ENCODE data around the gene LAP3.
"Not testable (repeated sequence)": the region's sequence is repeated elsewhere in the genome, so short reads cannot be mapped to it uniquely, and the experiment has no call there.

The LAP3 gene

GRCh38 chr4:17561195-17561909, 15.6 kb upstream of the LAP3 start:
- no peak for DNase-seq (ENCODE audit: low read depth in 2 of 2)

DNA sequence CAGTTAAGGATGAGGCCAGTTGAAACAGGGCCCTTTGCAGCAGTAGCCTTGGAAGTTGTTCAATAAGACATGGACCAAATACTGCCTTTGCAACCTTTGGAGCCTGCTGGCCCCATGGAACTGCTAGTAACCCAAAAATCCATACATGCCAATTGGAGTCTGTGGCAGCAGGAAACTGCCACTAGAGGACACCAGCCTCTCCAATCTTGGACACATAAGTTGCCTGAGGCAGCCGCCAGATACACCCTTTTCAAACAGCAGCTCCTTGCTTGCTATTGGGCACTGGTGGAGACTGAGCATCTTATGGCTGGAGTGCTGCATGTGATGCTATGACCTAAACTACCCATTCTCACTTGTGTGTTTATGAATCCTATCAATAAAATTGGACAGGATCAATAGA, 14.8 kb upstream of the LAP3 start:
- no peak for DNase-seq (ENCODE audit: low read depth in 2 of 2)

DNA sequence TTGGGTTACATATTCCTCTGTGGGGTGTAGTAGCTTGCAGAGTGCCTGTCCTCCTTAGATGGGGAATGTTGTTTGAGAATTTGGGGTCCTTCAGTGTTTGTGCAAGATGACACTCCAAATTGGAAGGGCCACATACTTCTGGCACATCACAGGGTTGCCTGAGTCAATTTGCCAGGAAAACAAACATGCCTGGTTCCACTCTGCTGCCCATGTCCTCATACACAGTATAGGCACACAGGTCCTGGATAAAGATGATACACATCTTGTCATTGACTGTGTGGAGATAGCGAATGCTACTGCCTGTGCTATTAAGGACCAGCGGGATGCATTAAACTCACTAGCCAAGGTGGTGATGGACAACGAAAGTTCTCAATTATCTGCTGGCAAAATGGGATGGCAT, 11.2 kb upstream of the LAP3 start:
- no peak for DNase-seq (ENCODE audit: low read depth in 2 of 2)

- no peak for DNase-seq (ENCODE audit: low read depth in 2 of 2)
Measured at GRCh38 chr4:17567271-17567670, 9.7 kb upstream of the LAP3 start.

DNA sequence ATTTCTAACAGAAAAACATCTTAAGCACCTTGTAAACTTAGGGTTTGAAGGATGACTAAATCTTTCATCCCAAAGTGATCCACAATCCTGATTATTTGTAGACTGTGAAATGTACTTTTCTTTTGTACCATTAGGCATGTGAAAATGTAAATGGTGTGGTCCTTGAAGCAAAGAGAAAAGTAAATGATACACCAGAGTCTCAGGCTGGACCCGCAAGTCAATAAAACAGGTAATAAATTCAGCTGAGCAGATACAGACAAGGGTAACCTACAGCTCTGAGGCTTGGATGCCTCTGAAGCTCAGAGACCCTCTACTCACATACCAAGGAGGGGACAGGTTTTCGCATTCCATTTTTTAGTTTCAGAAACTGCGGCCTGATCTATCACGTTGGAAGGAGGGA, 2.8 kb upstream of the LAP3 start:
- no peak for DNase-seq (ENCODE audit: low read depth in 2 of 2)

DNA sequence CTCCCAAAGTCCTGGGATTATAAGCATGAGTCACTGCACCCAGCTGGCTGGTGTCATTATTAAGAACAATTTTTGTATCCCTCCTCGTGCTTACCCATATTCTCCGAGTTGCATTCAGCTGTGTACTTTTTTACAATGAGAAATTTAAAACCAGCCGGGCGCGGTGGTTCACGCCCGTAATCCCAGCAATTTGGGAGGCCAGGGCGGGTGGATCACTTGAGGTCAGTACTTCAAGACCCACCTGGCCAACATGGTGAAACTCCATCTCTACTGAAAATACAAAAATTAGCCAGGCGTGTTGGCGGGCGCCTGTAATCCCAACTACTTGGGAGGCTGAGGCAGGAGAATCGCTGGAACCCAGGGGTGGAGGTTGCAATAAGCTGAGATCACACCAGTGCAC, 1.8 kb upstream of the LAP3 start:
- not testable (repeated sequence) for DNase-seq (ENCODE audit: low read depth in 2 of 2)

DNA sequence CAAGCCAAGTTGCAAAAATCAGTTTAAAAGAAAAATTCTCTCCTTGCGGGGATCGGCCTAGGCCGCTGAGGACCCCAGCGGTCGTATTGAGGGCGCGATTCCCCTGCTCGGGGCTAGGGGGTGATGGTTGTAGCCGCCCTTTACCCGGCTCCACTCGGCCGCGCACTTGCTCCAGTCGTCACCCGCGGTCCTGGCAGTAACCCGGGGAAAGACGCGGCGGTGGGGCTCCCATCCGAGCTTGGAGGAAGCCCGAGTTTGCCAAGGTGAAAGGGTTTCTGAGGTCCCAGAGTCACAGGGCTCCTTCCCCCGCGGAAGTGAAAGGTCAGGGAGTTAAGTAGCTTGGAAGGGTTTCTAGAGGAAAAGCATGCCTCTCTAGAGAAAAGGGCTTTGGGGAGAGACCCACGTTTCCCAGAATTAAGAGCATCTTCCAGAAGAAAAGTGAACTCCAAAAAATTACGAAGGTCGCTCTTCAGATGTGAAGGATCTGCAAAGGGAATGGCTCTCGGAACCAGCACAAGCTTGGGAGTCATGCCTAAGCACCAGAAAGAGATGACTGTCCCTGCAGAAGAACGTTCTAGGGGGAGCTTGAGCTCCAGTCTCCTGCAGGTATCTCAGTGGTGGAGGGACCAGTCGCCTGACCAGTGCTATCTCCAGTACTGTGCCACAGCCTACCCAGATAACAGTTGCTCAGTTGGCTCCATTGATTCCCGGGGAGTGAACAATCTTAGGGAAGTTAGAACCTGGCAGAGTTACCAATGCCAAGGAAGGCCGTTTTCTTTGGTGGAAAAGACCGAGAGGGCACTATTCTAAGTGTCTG, 875 bp downstream of the LAP3 start:
- DNase-seq (ENCODE audit: low read depth in 2 of 2) = no peak

- no peak for DNase-seq (ENCODE audit: low read depth in 2 of 2)
Measured at GRCh38 chr4:17578482-17578891, 1.5 kb downstream of the LAP3 start.

- no peak for DNase-seq (ENCODE audit: low read depth in 2 of 2)
Measured at GRCh38 chr4:17580969-17581368, 4.0 kb downstream of the LAP3 start.

DNA sequence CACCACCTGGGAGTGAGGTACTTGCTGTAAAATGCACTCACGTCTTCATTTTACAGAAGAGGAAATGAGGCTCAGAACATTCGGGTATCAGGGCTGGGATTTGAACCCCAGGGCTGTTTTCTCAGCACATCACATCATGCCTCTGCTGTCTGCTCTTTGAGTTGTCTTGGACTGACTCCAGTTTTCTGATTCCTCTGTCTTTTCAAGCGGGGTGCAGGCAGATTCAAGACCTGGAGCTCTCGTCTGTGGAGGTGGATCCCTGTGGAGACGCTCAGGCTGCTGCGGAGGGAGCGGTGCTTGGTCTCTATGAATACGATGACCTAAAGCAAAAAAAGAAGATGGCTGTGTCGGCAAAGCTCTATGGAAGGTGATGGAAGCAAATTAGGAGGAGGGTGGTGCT, 6.3 kb downstream of the LAP3 start:
- no peak for DNase-seq (ENCODE audit: low read depth in 2 of 2)

GRCh38 chr4:17583941-17584340, 6.9 kb downstream of the LAP3 start:
- no peak for DNase-seq (ENCODE audit: low read depth in 2 of 2)

DNA sequence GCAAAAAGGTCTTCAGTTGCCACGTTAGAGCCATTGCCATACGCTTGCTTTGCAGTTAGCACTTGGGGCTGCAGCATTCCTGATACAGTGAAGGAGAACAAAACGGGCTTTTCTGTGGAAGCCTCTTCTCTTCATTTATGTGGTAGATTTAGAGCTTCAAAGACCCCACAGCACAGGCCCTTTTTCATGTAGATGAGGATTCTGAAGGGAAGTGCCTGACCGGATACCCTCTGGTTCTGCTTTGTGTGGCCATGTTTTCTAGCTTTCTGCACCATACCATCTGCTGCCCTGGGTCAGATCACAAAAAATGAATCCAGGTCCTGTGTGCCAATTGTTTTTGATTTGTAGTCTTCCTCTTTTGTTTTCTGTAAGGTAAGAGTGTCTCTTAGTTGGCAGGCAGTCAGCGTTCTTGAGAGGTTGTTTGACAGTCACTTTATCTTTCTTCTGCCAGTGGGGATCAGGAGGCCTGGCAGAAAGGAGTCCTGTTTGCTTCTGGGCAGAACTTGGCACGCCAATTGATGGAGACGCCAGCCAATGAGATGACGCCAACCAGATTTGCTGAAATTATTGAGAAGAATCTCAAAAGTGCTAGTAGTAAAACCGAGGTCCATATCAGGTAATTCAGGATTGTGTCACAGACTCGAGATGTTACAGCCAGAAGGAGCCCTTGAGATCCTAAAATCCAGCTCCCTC, 7.7 kb downstream of the LAP3 start:
- DNase-seq (ENCODE audit: low read depth in 2 of 2) = no peak

GRCh38 chr4:17587094-17587822, 10.3 kb downstream of the LAP3 start:
- DNase-seq (ENCODE audit: low read depth in 2 of 2) = no peak

DNA sequence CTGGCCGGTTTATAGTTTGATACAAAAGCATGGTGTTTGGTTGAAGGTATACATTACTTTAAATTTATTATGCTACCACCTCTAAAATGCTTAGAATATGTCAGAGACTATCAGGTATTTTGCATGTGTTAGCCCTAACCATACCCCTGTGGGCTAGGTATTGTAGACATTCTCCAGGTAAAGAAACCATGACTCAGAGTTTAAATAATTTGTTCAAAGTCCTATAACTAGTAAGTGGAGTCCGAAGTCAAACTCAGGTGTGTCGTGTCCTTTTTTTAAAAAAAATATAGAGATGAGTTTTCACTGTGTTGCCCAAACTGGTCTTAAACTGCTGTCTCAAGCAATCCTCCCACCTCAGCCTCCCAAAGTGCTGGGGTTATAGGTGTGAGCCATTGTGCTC, 12.4 kb downstream of the LAP3 start:
- no peak for DNase-seq (ENCODE audit: low read depth in 2 of 2)

GRCh38 chr4:17595471-17596005, 18.5 kb downstream of the LAP3 start:
- no peak for DNase-seq (ENCODE audit: low read depth in 2 of 2)

DNA sequence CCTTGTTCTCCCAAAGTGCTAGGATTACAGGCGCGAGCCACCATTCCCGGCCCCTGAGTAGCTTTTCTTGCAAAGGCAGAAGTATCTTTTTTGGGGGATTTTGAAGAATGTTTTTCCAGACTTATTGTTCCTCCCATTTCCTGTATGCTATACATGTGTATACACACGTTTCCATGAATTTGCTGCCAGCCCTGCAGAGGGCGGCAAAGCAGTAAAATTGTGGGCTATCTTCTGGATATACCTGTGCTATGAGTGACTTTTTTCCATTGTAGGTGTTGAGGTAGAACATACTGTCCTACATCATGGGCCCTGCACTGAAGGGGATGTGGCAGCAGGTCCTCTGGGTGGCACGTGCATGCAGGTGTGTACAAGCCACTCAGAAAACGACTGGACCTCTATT, 20.5 kb downstream of the LAP3 start:
- no peak for DNase-seq (ENCODE audit: low read depth in 2 of 2)

- DNase-seq (ENCODE audit: low read depth in 2 of 2) = no peak
Measured at GRCh38 chr4:17599826-17600225, 22.8 kb downstream of the LAP3 start.

GRCh38 chr4:17605236-17605635, 28.2 kb downstream of the LAP3 start:
- DNase-seq (ENCODE audit: low read depth in 2 of 2) = no peak

- no peak for DNase-seq (ENCODE audit: low read depth in 2 of 2)
Measured at GRCh38 chr4:17613761-17614415, 36.9 kb downstream of the LAP3 start.

GRCh38 chr4:17614416-17615299, 37.7 kb downstream of the LAP3 start, which contains the start of gene MED28:
Gene MED28 (plus strand): TSS chr4:17614641. CDS start chr4:17614655, 14 bp downstream.
- peak; percentile 89 to 93 for DNase-seq (ENCODE audit: low read depth in 2 of 2)
